NOMO-1 treated with dmso at 0.1 percent for 144 hours (cell line): ENCODE data around the gene GALNTL6.
"Not testable (repeated sequence)": the region's sequence is repeated elsewhere in the genome, so short reads cannot be mapped to it uniquely, and the experiment has no call there.

Experiments
- DNase-seq: peaks from one replicate; lab custom pipeline; 2025; ENCODE audit not compliant: unreplicated experiment; lab: John Stamatoyannopoulos, UW

Gene GALNTL6

GRCh38 chr4:172377486-172378140 is 564.4 kb downstream of the GALNTL6 start:
- no peak for DNase-seq

DNA sequence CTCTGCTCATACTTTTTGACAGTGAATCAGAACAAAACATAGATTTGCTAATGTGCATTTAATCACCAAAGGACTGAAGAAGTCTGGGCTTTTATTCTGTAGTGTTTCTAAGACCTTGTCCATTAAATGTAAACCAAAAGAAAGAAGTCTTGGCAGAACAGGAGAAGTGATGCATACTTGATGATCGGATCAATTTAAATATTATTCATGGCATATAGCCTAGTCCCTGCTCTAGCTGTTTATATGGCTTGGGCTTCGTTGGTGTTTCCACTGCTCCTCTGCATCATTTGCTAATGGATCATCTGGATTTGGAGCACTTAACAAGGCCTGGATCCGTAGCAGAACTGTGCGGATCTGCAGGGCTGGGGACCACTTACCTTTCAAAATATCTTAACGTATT is 566.6 kb downstream of the GALNTL6 start:
- no peak for DNase-seq

- no peak for DNase-seq
Measured at GRCh38 chr4:172390331-172390730, 577.1 kb downstream of the GALNTL6 start.

GRCh38 chr4:172392741-172393140 is 579.5 kb downstream of the GALNTL6 start:
- no peak for DNase-seq

DNA sequence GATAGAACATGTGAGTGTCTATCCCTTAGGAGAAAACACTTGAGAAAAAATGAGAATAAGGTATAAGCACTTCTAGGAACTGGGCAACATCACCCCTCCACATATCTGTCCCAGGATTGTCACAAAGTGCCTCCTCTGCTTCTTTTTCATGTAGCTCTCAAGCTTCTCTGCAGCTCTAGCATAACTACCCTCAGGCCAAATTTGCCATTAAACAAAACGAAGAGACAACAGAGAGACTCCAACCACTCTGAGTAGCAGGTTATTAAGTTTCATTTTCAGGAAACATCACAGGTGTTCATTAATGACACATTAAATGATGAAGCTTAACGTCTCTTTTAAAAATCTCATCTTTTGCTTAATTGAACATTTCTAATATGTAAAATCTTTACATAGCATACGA is 580.0 kb downstream of the GALNTL6 start:
- DNase-seq, result no peak

GRCh38 chr4:172404676-172405075 is 591.5 kb downstream of the GALNTL6 start:
- no peak for DNase-seq

GRCh38 chr4:172410363-172410762 is 597.2 kb downstream of the GALNTL6 start:
- DNase-seq, result no peak

DNA sequence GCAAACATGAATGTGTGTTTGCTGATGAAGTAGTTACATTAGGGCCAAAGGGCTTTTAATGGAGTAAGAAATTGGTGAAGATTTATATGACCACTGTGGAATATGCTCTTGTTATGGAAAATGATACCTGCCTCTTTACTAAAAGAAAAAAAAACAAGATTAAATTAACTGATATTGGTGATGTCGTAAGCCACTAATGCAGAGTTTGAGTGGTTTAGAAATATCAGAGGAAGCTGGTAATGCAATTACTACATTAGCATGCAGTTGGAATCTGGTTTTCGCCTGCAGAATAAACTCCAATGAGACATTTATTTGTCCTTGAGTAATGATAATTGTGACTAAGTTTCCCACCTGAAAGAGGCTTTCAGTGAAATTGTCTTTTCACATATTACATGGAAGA is 597.9 kb downstream of the GALNTL6 start:
- no peak for DNase-seq

DNA sequence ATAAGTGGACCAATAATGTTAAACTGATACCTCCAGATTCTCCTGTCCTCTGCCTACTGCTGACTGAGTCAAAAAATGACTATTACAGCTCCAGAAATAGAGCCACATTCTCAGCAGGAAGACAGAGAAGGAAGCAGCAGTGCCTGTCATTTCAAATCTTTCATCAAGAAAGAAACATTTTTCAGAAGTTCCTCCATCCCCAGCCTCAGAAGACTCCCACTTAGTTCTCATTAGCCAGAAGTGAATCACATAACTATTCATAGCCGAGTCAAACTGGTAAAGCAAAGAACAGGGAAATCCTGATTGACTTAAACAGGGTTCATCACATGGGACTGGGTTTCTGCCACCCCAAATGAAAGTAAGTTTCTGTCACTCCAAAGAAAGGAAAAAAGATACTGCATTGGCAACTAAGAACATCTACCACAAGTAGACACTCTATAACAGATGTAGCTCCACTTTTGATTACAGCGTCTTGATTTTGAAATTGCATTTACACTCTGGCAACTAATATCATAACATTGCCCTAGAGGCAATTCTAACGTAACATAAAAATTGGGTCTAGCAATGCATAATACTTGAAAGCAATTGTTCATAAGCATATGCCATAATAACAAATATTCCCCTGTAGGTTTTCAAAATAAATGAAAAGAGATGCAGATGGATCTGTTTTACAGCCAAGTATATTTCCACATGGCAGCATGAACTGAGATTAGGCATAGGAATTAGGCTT is 599.8 kb downstream of the GALNTL6 start:
- no peak for DNase-seq

DNA sequence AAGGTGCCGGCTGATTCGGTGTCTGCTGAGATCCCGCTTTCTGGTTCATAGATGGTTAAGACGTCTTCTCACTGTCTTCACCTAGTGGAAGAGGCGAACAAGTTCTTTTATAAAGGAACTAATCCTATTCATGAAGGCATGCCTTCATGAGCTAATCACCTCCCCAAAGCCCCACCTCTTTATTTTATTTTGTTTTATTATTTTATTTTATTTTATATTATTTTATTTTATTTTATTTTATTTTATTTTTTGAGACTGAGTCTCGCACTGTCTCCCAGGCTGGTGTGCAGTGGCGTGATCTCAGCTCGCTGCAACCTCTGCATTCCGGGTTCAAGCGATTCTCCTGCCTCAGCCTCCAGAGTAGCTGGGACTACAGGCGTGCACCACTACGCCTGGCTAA is 615.8 kb downstream of the GALNTL6 start:
- not testable (repeated sequence) for DNase-seq

- DNase-seq, result no peak
Measured at GRCh38 chr4:172480471-172480870, 667.3 kb downstream of the GALNTL6 start.

DNA sequence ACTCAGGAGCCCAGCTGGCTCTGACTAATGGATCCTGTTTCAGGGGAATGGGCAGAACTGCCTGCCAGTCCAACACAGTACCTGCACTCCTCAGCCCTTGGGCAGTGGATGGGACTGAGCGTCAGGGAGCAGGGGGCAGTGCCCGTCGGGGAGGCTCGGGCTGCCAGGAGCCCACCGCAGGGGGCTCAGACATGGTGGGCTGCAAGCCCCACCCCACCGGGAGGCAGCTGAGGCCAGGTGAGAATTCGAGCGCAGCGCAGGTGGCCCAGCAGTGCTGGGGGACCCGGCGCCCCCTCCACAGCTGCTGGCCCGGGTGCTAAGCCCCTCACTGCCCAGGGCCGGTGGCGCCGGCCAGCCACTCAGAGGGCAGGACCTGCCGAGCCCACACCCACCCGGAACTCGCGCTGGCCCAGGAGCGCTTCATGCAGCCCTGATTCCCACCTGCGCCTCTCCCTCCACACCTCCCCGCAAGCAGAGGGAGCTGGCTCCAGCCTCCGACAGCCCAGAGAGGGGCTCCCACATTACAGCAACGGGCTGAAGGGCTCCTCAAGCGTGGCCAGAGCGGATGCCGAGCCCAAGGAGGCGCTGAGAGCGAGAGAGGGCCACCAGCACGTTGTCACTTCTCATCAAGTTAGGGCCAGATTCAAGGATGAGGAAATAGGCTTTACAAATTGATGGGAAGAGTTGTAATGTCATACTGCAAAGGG is 668.8 kb downstream of the GALNTL6 start:
- no peak for DNase-seq

DNA sequence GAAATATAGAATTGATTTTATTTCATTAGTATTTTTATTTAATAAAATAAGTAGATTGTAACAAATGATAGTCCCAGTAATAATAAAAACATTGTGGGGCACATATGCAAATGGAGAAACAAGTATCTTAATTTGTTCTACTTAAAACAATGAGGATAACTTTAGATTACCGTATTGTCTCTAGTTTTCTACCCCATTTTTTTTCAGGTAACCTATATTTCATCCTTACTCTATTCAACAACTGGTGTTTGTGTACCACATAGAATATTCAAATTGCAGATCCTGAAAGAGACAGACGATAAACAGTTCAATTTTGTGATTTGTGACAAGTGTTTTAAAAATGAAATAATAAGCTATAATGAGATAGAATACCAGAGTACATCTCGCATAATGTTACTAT is 671.8 kb downstream of the GALNTL6 start:
- DNase-seq, result no peak

DNA sequence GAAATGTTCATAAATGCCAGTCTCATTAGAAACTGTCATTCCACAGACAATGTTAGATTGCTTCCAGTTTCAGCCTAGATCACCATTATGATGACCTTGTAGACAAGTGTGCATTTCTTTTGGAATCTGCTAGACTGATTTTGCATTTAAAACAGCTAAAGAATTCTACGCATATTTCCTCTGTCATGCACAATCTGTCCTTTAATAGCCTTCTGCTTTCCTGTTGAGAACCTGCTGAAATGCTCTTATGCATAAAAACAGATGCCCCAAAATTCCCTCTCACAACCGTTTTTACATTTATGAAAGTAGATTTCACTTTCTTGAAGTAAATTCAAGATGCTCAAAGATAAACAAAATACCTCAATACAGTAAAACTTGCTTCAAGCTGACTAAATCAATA is 673.3 kb downstream of the GALNTL6 start:
- DNase-seq, result no peak

DNA sequence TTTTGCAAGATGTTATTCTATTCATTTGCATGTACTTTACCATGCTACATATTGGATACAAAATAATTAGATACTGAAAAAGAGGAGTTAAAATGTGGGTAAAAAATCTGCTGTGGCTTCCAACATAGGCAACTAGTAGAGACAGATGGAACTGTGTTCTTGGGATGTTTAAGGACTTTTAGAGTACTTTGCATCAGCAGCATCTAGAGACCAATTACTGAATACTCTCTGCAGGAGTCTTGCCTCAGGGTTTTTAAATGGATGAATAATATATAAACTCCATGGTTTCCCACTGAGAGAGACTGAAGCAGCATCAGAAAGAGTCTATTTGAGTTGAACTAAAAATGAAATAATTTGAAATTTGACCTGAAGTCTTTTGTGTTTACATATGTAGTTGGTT is 676.7 kb downstream of the GALNTL6 start:
- no peak for DNase-seq

DNA sequence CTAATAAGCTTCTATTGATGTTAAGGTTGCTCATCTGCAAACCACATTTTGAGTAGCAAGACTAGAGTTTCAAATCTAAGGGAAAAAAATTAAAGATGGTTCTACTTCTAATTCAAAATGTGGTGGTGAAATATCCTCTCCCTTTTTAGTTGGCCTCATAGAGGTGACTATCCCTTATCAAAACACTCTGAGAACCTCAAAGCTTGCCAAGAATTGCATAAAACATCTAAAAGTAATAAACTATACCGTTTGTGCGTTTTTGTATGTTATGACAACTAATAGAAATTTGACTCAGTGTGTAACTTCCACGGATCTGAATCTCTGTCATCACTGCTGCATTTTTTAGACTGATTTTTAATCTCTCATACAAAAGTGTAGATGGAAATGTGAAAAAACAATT is 682.6 kb downstream of the GALNTL6 start:
- no peak for DNase-seq

DNA sequence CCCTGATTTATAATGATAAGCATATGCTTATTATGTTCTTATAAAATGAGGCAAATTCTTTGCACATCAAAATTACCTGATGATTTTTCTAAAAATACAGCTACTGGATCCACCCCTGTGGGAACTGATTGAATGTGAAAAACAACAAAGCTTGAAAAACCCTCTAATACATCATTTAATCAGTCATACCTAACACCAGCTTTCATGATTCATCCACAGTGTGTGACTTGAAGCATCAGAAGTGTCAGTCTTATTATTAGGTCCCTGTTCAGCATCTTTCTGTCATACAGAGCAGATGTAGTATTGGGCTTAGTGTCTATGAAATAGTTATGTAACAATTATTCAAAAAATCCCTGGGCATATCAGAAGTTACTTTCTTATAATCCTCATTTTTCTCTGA is 684.1 kb downstream of the GALNTL6 start:
- DNase-seq, result no peak

DNA sequence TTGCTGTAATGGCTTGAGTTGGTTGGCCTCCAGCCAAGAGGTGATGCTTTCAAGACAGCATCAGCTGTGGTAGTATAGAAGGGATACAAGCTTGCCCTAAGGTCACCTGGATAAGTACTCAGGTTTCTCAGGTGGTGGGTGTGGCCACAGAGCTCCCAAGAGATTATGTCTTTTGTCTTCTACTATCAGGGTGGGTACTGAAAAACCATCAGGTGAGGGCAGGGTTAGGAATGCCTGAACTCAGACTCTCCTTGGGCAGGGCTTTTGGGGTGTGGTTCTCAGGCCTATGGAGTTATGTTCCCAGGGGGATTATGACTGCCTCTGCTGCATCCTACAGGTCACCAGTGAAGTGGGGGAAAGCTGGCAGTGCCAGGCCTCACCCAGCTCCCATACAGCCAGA is 700.8 kb downstream of the GALNTL6 start:
- no peak for DNase-seq

DNA sequence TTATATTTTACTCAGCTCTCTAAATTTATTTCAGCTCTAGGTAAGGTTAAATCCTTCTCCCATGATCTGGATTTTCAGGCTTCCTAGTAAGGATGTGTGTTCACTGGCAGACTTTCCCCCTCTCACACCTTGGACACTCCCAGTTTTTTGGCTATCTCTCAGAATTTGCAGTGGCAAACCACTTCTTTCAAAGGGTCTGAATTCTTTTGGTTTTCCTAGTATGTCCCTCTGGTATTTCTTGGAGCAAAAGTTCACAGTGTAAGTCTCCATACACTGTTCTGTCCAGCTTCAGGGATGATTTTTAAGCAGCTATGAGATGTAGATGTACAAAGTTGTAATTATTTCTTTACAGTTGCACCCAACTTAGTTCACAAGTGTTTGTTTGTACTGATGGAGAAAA is 701.6 kb downstream of the GALNTL6 start:
- no peak for DNase-seq

DNA sequence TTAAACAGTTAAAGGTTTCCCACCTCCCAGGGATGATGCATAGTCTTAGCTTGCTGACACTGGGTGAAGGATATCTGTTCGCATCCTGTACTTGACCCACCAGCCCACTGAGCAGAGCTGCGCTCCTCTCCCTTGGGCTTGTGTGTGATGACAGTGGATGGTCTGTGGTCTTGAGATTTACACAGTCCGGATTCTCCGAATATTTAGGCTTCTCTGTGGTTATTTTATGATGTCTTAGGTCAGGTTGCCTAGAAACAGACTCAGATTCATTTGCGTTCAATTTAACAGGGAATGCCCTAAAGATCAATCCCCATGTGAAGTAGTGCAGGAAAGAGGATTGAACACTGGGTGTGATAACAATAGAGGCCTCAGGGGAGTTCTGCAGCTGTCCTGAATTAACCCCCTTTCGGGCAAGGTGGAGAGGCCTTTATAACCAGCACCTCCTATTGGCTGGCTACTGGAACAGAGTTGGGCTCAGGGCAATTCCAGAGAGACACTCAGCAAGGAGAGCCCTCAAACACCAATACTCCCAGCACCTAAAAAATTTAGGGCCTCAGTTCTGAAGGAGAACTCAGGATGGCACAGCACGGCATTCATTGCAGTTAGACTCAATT is 702.2 kb downstream of the GALNTL6 start:
- no peak for DNase-seq

DNA sequence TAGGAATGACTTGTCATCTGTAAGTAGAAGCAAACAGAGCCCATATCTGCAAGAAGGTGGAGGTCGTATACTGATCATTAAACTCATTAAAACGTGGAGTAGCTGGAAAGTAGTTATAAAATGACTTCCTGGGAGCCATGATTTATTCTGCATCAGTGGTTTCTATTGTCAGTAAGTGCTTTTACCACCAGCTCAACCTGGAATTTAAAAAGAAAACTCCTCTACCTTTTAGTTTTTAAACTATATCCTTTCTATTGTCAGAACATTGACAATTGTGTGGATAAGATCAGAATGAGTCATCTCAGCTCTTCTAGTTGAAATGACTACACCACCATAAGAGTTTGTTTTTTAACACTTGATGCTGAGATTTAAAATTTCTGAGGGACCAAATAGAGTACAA is 704.2 kb downstream of the GALNTL6 start:
- DNase-seq, result no peak

GRCh38 chr4:172521248-172521647 is 708.0 kb downstream of the GALNTL6 start:
- DNase-seq, result no peak
